GM12875 (cell line): ENCODE data around the gene ASMTL.
"Not testable (repeated sequence)": the region's sequence is repeated elsewhere in the genome, so short reads cannot be mapped to it uniquely, and the experiment has no call there.

Experiments
- H3K4me3 ChIP-seq: one replicate; pipeline ENCODE4 v1.5.1; 2011; ENCODE audit warnings: low read depth, low read length, control low read depth
- TF ChIP-seq, protein P1 (sequence below): IDR thresholded peaks from 2 replicates; pipeline ENCODE4 v1.5.1; 2011; ENCODE audit warnings: low read depth, mild to moderate bottlenecking, control low read depth, inconsistent platforms, low read length, moderate library complexity, borderline replicate concordance; ENCODE audit not compliant: insufficient read depth

The ASMTL gene

DNA sequence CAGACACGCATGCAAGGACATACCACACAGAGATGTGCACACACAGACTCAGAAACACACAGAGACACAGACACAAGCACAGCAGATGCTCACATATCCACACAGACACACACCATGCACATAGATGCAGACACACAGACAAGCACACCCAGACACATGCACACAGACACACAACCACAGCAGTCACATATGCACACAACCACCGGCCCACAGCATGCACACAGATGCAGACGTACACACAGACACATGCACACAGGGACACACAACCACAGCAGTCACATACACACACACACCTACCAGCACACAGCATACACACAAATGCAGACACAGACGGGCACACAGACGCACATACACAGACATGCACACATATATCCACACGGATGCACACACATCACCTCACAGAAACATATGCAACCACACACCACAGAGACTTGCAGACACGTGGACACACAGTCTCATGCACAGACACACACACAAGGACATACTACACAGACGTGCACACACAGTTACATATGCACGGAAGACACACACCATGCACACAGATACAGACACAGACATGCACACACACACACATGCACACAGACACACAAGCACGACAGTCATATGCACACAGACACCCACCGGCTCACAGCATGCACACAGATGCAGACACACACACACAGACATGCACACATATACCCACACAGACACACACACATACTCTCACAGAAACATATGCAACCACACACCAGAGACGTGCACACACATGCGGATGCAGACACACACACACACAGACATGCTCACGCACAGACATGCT, 35.5 kb downstream of the ASMTL start:
- TF ChIP-seq, protein P1, sequence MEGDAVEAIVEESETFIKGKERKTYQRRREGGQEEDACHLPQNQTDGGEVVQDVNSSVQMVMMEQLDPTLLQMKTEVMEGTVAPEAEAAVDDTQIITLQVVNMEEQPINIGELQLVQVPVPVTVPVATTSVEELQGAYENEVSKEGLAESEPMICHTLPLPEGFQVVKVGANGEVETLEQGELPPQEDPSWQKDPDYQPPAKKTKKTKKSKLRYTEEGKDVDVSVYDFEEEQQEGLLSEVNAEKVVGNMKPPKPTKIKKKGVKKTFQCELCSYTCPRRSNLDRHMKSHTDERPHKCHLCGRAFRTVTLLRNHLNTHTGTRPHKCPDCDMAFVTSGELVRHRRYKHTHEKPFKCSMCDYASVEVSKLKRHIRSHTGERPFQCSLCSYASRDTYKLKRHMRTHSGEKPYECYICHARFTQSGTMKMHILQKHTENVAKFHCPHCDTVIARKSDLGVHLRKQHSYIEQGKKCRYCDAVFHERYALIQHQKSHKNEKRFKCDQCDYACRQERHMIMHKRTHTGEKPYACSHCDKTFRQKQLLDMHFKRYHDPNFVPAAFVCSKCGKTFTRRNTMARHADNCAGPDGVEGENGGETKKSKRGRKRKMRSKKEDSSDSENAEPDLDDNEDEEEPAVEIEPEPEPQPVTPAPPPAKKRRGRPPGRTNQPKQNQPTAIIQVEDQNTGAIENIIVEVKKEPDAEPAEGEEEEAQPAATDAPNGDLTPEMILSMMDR: no peak
- no peak overlapping the region for H3K4me3 ChIP-seq

DNA sequence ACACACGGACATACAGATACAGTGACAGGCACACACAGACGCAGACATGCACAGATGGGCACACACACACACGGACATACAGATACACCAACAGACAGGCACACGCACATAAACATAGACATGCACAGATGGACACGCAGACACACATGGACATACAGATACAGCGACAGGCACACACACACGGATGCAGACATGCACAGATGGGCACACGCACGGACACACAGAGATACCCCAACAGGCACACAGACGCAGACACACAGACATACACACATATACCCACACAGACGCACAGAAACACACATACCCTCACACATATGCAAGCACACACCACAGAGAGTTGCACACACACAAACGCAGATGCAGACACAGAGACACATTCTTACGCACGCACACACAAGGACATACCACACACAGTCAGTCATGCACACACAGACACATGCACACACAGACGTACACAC, 36.4 kb downstream of the ASMTL start:
- H3K4me3 ChIP-seq: no peak overlapping the region
- TF ChIP-seq, protein P1: no peak

DNA sequence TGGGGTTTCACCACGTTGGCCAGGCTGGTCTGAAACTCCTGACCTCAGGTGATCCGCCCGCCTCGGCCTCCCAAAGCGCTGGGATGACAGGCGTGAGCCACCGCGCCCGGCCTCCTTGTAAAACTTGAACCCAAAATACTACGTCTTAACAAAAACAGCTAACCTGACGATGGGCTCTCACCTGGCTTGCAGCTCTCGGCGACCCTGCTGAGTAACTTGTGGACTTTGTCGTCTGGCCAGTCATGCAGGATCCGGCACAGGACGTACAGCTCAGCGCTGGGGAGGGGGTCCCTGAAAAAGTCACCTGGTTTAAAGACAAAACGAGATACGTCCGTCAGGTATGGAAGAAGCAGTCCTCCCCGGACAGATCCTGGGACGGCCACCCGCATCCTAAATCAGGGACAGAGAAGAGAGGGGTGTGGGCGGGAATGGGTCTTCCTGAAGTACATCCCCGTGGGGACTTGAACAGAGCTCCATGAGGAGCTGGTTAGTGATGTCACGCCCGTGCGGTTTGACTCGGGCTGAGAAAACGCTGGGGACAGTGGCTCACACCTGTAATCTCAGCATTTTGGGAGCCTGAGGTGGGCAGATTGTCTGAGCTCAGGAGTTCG, 40.1 kb downstream of the ASMTL start:
- TF ChIP-seq, protein P1: no peak
- no peak overlapping the region for H3K4me3 ChIP-seq

DNA sequence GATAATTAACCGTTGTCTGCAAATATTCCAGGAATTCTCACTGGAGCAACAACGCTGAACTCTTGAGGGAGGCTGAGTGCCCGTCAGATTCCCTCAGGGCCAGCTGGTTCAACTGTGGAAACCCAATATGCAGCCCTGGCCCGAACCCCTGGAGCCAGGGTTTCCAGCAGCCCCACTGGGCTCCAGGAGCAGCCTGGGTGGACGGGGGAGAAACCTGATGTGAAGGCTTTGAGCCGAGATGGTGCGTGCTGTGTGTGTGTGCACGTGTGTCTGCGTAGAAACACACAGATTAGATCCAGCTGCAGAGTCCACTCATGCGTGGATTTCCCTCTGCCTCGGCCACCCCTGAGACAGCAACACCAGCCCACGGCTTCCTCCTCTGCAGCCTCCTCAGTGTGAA, 41.4 kb downstream of the ASMTL start:
- TF ChIP-seq, protein P1: no peak
- no peak overlapping the region for H3K4me3 ChIP-seq

DNA sequence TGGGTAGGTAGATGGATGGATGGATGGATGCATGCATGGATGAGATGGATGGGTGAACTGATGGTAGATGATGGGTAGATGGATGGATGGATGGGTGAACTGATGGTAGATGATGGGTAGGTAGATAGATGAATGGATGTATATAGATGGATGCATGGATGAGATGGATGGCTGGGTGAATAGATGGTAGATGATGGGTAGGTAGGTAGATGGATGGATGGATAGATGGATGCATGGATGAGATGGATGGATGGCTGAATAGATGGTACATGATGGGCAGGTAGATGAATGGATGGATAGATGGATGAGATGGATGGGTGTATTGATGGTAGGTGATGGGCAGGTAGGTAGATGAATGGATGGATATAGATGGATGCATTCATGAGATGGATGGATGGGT, 45.7 kb downstream of the ASMTL start:
- TF ChIP-seq, protein P1: no peak
- no peak overlapping the region for H3K4me3 ChIP-seq

DNA sequence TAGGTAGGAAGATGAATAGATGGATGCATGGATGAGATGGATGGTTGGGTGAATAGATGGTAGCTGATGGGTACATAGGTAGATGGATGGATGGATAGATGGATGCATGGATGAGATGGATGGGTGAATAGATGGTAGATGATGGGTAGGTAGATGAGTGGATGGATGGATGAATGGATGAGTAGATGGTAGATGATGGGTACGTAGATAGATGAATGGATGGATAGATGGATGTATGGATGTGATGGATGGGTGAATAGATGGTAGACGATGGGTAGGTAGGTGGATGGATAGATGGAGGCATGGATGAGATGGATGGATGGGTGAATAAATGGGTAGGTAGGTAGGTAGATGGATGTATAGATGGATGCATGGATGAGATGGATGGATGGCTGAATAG, 46.9 kb downstream of the ASMTL start:
- H3K4me3 ChIP-seq: not testable (repeated sequence)

DNA sequence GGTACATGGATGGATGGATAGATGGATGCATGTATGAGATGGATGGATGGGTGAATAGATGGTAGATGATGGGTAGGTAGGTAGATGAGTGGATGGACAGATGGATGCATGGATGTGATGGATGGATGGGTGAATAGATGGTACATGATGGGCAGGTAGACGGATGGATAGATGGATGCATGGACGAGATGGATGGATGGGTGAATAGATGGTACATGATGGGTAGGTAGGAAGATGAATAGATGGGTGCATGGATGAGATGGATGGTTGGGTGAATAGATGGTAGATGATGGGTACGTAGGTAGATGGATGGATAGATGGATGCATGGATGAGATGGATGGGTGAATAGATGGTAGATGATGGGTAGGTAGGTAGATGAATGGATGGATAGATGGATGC, 48.8 kb downstream of the ASMTL start:
- H3K4me3 ChIP-seq: not testable (repeated sequence)

DNA sequence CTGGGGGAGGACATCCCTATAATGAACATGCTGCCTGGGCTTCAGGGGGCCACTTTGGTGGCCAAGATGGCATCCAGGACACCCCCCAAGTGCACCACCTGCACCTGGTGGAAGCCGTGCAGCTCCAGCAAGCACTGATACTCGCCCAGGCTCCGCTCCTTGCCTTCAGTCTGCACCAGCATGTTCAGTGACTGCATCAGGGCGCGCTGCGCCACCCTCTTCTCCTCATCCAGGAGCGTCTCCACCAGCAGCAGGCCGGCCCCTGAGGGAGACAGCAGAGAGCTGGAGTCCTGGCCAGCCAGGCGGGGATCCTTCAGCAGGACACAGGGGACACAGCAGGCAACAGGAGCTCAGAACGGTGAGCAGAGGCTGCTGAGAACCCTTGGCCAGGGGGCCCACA, 49.5 kb downstream of the ASMTL start:
- TF ChIP-seq, protein P1: no peak
- H3K4me3 ChIP-seq: no peak overlapping the region
